OCI-M2 (cell line): Measurements from ENCODE around the gene D2HGDH.
"Not testable (repeated sequence)": the region's sequence is repeated elsewhere in the genome, so short reads cannot be mapped to it uniquely, and the experiment has no call there.

ENCODE experiments used
- DNase-seq: peaks from one replicate; lab custom pipeline; 2025; ENCODE audit not compliant: unreplicated experiment; lab: John Stamatoyannopoulos, UW

Gene D2HGDH

DNA sequence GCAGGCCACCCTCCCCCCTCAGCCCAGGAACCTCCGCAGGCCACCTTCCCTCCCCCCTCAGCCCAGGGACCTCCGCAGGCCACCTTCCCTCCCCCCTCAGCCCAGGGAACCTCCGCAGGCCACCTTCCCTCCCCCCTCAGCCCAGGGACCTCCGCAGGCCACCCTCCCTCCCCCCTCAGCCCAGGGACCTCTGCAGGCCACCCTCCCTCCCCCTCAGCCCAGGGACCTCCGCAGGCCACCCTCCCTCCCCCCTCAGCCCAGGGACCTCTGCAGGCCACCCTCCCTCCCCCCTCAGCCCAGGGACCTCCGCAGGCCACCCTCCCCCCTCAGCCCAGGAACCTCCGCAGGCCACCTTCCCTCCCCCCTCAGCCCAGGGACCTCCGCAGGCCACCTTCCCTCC is 71.8 kb downstream of the D2HGDH start:
- not testable (repeated sequence) for DNase-seq

DNA sequence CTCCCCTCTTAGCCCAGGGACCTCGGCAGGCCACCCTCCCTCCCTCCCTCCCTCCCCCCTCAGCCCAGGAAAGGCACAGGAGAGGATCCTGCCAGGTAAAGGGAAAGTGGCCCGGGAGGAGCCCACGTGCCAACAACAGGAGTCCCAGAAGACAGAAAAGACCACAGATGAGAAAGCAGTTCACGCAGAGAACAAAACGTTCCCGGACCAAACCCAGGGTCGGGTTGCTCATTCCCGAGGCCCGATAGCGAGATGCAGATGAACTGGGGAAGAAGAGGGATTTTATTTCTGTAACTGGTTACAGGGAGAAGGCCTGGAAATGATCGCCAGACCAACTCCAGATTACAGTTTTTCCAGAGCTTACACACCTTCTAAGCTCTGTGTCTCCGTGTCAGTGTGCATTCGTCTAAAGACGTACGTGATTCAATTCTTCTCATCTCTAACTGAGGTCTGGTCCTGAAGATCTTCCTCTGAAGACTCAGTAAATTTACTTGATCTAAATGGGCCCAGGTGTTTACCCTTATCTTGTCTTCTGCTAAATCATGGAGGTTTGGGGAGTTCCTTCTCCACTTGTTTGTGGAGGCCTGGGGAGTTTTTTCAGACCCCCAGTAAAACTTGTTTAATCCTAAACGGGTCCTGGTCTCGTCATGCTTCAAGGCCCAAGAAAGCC is 73.8 kb downstream of the D2HGDH start:
- no peak for DNase-seq

DNA sequence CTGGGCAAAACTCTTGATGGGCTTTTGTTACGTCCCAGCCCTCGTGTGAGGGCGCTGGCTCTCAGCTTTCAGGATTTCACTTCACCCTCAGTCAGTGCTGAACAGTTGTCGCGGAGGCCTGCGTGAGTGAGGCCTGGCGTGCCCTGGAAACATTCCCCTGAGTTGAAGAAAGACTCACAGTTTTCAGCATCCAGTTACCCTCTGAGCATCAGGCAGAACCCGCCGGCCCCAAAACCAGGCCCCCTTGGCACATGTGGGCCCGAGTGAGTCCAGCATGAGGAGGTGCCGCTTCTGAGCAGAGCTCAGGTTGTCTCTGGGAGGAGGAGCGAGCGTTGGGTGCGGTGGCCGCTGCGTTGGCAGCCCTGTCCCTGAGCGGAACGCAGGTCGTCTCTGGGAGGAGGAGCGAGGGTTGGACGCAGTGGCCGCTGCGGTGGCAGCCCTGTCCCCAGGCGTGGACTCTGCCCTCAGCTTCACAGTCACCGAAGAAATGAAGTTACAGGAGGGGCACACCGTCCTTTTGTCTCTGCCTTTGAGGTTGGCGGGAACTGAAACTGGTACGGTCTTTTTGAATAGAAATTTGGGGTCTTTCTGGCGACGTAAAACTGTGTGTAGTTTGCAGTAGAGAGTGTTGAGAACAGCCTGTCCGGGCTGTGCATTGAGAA is 74.4 kb downstream of the D2HGDH start, which contains the start of gene NEU4:
NEU4 (plus strand) TSS at position 473 of the 662 bp plus-strand sequence. CDS start 5,292 bp downstream, outside the sequence.
- DNase-seq, result no peak

DNA sequence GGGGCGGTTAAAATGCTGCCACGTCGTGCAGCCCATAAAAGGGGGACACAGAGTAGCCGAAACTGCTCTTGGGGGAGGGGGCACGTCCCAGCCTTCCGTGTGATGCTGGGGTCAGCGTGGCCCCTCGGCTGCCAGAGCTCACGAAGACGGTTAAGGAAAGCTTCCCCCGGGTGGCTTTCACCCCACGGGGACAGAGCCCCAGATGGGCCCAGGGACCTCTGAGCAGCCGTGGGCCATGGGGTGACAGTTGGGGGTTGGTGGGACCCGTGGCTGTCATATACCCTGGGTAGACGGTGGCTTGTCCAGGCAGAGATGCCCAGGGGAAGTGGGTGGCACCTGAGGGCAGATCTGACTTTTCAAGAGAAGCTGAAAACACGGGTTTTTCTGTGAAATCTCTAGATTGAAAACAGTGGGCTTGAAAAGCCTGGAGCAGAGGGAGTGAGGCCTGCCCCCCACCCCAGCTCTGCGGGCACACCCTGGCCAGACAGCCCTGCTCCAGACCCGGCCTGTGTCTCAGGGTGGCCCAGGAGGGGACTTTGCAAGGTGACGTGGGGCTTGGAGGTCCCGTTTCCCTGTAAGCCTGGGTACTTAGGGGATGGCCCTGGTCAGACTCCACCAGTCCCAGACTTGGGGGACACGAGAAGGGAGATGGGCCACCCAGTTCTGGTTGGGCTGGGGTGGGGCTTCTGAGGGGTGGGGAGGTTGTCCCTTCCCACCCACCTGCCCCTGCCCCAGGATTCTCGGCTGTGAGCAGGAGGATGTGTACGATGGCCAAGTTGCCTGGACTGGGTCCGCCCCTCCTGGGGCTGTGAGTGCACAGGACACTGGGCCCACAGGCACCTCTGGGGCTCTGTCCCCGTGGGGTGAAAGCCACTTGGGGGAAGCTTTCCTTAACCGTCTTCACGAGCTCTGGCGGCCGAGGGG is 75.2 kb downstream of the D2HGDH start:
- DNase-seq, result no peak

DNA sequence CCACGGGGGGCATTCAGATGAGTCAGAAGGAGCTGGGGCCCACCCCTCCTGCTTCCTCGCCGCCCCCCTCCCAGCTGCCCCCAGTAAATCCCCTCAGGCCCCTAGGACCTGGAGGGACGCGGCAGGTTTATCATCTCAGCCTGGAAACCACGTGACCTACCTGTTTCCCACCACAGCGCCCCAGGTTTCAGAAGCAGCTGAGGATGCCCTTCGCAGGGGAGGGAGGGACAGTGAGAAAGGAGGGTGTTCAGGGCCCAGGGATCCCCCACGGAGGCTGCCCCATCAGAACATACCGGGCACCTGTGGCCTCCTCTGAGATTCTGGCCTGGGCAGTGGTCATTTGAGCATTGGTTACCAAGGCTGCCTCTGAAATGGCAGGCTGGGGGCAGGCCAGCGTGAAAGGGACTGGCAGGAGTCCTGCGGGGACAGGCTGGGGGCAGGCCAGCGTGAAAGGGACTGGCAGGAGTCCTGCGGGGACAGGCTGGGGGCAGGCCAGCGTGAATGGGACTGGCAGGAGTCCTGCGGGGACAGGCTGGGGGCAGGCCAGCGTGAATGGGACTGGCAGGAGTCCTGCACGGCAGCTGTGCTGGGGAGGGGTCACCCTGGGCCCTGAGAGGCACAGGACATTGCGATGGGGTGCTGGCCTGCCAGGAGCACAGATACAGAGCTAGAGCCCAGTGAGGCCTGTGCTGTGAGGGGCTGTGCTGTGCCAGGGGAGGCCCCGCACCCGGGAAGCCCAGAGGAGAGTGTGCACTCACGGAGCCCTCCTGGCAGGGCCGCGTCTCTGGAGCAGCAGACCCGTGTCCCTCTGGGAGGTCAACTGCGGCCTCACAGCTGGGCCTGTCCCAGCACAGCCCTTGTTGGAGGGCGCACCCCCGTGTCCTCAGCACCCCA is 76.1 kb downstream of the D2HGDH start:
- DNase-seq, result no peak

DNA sequence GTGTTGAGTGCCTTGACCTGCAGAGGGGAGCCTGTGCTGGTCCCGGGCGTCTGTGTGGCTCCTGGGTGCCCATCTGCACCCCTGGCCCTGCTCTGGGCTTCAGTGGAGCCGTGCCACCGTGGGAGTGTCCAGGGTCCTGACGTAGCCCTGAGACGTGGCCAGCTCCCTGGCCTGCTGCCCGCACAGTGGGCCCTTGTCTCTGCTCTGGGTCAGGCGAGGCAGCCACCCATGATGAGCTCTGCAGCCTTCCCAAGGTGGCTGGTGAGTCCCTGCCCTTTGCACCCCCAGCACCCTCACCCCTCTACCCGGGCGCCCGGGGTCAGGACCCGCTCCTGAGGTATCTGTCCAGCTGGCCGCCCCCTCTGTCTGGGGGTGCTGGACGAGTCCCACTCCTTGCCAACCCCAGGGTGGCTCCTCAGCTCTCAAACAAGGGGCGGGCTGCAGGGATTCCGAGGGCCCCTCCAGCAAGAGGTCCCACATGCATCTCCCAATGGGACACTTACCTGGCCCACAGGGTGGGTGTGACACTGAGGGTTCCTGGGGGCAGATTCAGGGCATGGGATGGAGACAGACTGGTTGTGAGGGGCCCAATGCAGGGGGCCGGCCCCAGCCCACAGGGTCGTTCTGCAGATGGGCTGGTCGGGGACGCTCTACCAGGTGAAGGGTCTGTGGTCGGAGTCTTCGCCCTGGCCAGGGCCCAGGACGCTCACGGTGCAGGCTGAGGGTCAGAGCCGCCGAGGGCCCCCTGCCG is 76.9 kb downstream of the D2HGDH start:
- no peak for DNase-seq

DNA sequence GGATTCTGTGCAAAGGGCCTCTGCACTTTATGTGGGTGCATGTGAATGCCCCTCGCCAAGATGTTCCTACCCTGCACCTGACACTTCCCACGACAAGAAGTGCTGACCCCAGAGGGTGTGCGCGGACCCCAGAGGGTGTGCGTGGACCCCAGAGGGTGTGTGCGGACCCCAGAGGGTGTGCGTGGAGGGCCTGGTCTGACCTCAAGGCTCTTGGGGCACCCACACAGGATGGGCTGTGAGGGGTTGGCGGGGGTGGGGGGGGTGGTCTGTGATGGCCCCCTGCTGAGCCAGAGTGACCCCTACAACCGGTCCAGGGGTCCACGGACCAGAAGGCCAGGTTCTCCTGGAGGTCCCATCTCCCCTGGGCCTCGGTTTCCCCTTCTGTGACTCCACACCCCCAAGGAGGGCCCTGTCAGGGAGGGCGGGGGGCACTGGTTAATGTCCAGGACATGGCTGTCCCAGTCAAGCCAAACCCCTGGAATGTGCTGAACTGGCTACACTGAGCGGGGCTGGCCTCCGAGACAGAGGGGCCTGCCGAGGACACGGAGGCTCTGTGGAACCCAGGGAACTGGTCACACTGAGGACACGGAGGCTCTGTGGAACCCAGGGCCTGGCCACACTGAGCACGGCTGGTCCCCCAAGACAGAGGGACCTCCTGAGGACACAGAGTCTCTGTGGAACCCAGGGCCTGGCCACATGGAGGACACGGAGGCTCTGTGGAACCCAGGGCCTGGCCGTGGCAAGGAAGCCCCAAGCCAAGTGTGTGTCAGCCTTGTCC is 77.7 kb downstream of the D2HGDH start:
- no peak for DNase-seq

DNA sequence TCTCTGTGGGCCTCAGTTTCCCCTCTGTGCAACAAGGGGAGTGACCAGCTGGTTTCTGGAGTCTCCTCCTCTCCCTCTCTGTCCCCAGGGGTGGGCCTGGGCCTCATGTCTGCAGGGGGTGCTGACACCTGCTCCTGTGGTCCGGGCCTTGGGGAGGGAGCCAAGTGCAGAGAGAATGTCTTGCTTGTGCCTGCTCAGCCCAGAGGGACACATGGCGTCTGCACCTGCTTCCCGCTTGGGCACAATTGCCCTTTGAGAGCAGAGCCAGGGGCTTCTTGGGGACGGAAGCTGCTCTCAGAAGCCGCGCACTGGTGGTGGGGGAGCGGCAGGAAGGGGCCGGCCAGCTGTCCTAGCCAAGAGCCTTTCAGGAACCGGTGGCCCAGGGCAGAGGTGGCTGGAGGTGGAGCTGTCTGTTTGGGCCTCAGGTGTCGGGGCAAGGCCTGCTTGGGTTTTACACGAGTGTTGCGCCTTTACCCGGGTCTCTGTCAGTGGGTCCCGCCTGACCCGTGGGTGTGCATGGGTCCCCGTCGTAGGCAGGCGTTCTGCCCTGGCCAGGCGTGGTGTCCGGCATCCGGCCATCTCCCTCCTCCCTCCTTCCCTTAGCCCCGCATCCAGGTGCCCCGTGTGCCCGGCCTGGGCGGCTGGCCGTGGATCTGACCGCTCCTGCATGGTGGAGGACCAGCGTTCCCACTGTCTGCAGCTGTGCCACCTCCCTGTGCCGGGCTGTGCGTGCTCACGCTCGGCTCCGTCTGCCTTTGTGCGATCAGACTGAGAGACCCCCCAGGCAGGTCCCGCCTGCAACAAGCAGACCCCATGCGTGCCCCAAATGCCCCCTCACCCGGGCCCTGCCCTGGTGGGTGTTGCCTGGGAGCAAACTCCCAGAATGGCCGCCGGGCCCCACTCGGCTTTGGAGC is 78.6 kb downstream of the D2HGDH start:
- no peak for DNase-seq

DNA sequence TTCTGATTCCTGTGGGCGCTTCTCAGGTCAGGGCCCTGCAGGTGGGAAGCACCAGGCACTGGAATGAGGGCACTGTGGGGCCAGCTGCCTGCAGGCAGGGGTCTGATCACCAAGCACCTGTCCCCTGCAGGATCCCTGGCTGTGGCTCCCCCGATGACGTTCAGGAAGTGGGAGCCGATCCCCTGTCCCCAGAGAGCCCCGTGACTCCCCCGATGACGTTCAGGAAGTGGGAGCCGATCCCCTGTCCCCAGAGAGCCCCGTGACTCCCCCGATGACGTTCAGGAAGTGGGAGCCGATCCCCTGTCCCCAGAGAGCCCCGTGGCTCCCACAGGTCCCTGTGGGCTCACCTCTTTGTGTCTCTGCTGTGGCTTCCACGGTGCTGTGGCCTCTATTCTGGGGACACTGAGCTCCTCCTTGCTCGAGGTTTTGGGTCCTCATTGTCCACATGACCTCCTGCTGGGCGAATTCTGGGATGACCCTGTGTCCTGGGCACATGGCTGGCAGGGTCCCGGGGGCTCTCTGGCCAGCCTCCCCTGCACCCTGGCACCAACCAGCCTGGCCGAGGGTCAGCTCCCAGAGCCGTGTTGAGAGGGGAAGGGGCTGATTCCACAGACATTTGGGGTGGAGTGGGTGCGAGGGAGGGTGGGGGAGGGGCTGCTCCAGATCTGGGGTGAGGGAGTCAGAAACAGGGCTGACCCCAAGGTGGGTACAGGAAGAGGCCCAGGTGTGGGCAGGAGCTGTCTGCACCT is 79.4 kb downstream of the D2HGDH start:
- DNase-seq, result no peak

DNA sequence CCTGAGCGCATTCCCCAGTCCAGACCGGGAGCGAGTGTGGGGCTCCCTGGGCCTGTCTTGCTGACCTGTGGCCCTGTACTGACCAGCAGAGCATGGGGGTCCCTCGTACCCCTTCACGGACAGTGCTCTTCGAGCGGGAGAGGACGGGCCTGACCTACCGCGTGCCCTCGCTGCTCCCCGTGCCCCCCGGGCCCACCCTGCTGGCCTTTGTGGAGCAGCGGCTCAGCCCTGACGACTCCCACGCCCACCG is 79.9 kb downstream of the D2HGDH start:
- no peak for DNase-seq

DNA sequence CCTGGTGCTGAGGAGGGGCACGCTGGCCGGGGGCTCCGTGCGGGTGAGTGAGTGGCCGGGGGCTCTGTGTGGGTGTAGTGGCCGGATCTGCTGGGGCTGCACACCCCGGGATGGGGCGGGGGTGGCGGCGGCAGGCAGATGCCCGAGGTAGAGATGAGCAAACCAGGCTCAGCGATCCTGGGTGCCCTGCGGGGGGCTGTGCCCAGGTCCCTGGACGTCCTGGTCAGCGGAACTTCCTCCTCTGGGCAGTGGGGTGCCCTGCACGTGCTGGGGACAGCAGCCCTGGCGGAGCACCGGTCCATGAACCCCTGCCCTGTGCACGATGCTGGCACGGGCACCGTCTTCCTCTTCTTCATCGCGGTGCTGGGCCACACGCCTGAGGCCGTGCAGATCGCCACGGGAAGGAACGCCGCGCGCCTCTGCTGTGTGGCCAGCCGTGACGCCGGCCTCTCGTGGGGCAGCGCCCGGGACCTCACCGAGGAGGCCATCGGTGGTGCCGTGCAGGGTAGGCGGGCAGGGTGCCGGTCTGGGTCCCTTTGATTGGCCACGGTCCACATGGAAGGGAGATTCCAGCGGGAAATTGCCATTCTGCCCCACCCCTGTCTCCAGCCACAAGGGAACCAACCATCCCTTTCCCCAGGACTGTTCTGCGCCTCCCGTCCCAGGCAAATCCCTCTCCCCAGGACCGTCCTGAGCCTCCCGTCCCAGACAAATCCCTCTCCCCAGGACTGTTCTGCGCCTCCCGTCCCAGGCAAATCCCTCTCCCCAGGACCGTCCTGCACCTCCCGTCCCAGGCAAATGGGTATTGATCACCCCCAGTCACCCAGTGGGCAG is 80.4 kb downstream of the D2HGDH start:
- no peak for DNase-seq

DNA sequence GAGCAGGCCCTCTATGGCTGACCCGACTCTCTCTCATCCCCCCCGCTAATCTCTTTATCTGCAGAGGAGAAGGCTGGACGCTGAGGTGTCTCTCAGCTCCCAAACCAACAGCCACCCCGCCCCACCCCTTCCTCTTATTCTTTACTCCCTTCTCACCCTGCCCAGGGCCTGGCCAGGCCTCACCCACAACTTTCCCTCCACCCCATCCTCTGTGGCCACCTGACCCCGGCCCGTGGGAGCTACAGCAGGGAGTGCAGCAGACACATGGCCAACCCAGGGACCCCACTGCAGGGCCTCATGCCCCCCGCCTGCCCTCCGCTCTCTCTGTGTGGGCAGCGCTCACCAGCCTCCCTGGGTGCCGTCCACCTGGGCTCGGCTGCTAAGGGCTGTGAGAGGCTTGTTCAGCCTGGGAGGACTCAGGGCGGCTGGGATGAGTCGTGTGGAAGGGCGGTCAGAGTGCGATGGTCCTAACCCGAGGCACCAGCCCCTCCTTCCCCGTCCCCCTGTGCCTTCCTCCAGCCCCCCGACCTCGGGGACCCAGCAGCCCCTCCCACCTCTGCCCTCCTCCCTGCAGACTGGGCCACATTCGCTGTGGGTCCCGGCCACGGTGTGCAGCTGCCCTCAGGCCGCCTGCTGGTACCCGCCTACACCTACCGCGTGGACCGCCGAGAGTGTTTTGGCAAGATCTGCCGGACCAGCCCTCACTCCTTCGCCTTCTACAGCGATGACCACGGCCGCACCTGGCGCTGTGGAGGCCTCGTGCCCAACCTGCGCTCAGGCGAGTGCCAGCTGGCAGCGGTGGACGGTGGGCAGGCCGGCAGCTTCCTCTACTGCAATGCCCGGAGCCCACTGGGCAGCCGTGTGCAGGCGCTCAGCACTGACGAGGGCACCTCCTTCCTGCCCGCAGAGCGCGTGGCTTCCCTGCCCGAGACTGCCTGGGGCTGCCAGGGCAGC is 81.3 kb downstream of the D2HGDH start:
- DNase-seq, result no peak

DNA sequence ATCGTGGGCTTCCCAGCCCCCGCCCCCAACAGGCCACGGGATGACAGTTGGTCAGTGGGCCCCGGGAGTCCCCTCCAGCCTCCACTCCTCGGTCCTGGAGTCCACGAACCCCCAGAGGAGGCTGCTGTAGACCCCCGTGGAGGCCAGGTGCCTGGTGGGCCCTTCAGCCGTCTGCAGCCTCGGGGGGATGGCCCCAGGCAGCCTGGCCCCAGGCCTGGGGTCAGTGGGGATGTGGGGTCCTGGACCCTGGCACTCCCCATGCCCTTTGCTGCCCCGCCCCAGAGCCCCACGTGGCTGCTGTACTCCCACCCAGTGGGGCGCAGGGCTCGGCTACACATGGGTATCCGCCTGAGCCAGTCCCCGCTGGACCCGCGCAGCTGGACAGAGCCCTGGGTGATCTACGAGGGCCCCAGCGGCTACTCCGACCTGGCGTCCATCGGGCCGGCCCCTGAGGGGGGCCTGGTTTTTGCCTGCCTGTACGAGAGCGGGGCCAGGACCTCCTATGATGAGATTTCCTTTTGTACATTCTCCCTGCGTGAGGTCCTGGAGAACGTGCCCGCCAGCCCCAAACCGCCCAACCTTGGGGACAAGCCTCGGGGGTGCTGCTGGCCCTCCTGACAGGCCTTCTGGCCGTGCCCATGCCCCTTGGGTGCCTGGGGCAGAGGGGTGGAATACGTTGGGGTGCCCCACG is 82.1 kb downstream of the D2HGDH start:
- DNase-seq, result no peak

DNA sequence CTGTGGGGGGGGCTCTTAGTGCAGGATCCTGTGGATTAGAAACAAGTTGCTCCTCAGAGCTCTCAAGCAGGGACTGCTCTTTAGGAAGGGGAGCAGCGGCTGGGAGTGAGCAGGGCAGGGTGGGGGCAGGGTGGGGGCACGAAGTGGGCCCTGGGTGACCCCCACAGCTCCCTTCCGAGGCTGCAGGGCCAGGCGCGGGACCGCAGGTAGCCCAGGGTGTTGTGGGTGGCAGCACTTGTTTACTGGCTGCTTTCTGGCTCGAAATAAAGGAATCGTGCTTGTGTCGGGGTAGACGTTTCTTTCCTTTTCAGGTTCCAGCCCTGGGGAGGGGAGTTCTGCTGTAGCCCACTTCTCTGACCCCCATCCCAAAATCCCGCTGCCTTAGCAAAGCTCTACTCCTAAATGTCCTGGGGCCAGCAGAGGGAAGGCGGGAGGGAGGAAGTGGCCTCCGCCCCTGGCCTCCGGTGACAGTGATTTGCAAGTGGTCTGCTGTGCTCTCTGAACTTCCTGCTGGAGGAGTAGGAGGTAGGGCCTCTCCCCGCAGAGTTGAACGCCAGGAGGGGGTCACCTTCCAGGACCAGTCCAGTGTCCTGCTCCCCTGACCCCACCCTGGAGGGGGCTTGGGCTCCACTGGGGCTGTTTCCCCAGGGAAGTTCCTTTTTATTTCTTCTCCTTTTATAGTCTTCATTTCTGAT is 82.8 kb downstream of the D2HGDH start:
- no peak for DNase-seq

DNA sequence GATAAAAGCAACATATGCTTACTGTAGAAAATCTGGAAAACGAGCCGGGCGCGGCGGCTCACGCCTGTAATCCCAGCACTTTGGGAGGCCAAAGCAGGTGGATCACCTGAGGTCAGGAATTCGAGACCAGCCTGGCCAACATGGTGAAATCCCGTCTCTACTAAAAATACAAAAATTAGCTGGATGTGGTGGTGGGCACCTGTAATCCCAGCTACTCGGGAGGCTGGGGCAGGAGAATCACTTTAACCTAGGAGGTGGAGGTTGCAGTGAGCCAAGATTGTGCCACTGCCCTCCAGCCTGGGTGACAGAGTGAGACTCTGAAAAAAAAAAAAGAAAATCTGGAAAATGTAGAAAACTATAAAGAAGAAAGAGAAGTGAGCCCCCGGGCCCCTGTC is 83.4 kb downstream of the D2HGDH start:
- DNase-seq, result not testable (repeated sequence)
